GM23248 (cell line): ENCODE results near the gene HDAC6. TPM values are rescaled to one million over a fixed set of nuclear protein-coding genes. Genes with fewer than 3 reads are reported as not detected.

Experiments
- DNase-seq: peaks from one replicate; pipeline ENCODE4 v3.0.0-alpha.2; 2015
- H2AFZ ChIP-seq: fragments of 200-600 bp; sonication (generic); 2 replicates; pipeline ENCODE4 v1.6.1; 2016; ENCODE audit warnings: antibody characterized with exemption
- H3F3A ChIP-seq: fragments of 200-600 bp; sonication (generic); 2 replicates; pipeline ENCODE4 v1.6.1; 2016; ENCODE audit warnings: mild to moderate bottlenecking, antibody characterized with exemption, mixed run types; ENCODE audit not compliant: insufficient read depth
- H3K27ac ChIP-seq: fragments of 200-600 bp; sonication (generic); 2 replicates; pipeline ENCODE4 v1.5.1; 2016; ENCODE audit warnings: mild to moderate bottlenecking
- H3K27me3 ChIP-seq: fragments of 200-600 bp; sonication (generic); replicated peaks from 2 replicates; pipeline ENCODE4 v1.6.1; 2016; ENCODE audit warnings: mild to moderate bottlenecking; ENCODE audit not compliant: insufficient read depth
- H3K36me3 ChIP-seq: fragments of 200-600 bp; sonication (generic); 2 replicates; pipeline ENCODE4 v1.6.1; 2016; ENCODE audit warnings: low read depth, mild to moderate bottlenecking
- H3K4me1 ChIP-seq: fragments of 200-600 bp; sonication (generic); 2 replicates; pipeline ENCODE4 v1.6.1; 2016; ENCODE audit warnings: mild to moderate bottlenecking; ENCODE audit not compliant: insufficient read depth
- H3K4me2 ChIP-seq: fragments of 200-600 bp; sonication (generic); one replicate; pipeline ENCODE4 v1.6.1; 2016; ENCODE audit warnings: mild to moderate bottlenecking; ENCODE audit not compliant: unreplicated experiment
- H3K4me3 ChIP-seq: fragments of 200-600 bp; sonication (generic); 2 replicates; pipeline ENCODE4 v1.5.1; 2016; ENCODE audit warnings: mild to moderate bottlenecking
- H3K79me2 ChIP-seq: fragments of 200-600 bp; sonication (generic); 2 replicates; pipeline ENCODE4 v1.6.1; 2016; ENCODE audit warnings: mild to moderate bottlenecking; ENCODE audit not compliant: insufficient read depth
- H3K9ac ChIP-seq: fragments of 200-600 bp; sonication (generic); 2 replicates; pipeline ENCODE4 v1.6.1; 2016; ENCODE audit warnings: mild to moderate bottlenecking
- H3K9me2 ChIP-seq: fragments of 200-600 bp; sonication (generic); 2 replicates; pipeline ENCODE4 v1.6.1; 2016; ENCODE audit warnings: mixed run types, mild to moderate bottlenecking, moderate library complexity; ENCODE audit not compliant: insufficient read depth
- H3K9me3 ChIP-seq: fragments of 200-600 bp; sonication (generic); one replicate; pipeline ENCODE4 v1.6.1; 2017; ENCODE audit warnings: low read depth
- H4K20me1 ChIP-seq: fragments of 200-600 bp; sonication (generic); 2 replicates; pipeline ENCODE4 v1.6.0; 2016; ENCODE audit not compliant: insufficient read depth
- EZH2 ChIP-seq: fragments of 200-600 bp; sonication (generic); IDR thresholded peaks from 2 replicates; pipeline ENCODE4 v1.6.1; 2018; ENCODE audit warnings: antibody characterized with exemption, mild to moderate bottlenecking; ENCODE audit not compliant: insufficient read depth, poor library complexity, severe bottlenecking
- EZH2phosphoT487 ChIP-seq: fragments of 200-600 bp; sonication (generic); IDR thresholded peaks from 2 replicates; pipeline ENCODE4 v1.6.1; 2018; ENCODE audit warnings: antibody characterized with exemption, moderate library complexity, mild to moderate bottlenecking, low read depth; ENCODE audit not compliant: insufficient read depth
- WGBS, 2 experiments: methylation state at CpG; one replicate each; pipeline ENCODE4 v1.1.6; 2015 to 2017; ENCODE audit warnings: low lambda C conversion rate in 2 of 2, low coverage in 1 of 2; ENCODE audit errors: missing lambda C conversion rate in 2 of 2; 5-methylcytosine and 5-hydroxymethylcytosine counted together
- in situ Hi-C: fragments of 300-500 bp; cut with MboI; formaldehyde crosslinking; loops from 2 replicates; pipeline ENCODE4 v1.15.0; 2020
- polyA plus RNA-seq: library from polyadenylated mRNA; unstranded; fragments of >200 nt; fragmentation: Nextera tagmentation; extraction: Ambion mirVana; gene quantifications from 2 replicates; pipeline ENCODE4 v1.2.1, GENCODE V29; 2016
- total RNA-seq: library from RNA; depleted of rRNA; stranded (reverse); fragments of >200 nt; shearing (Covaris generic); gene quantifications from 2 replicates; pipeline ENCODE4 v1.2.3, GENCODE V29; 2014

Gene HDAC6
- total and polyA plus RNA-seq, 2 experiments from 2014 or later = 18.6 to 36.6 TPM

GRCh38 chrX:48761674-48762471 lies 40.0 kb upstream of the HDAC6 start, which contains the start of gene GLOD5:
TSS of gene GLOD5 (plus strand) at chrX:48761747. CDS start at chrX:48761791, 44 bp downstream.
- Histone ChIP-seq H3K36me3 (no peaks in the 10 kb centered on the region), H4K20me1 (no peaks in the 10 kb centered on the region), H3K4me2 (no peak within 1 kb of the TSS), H2AFZ (no peak within 1 kb of the TSS), H3K27ac (no peak within 1 kb of the TSS), H3K79me2 (no peaks in the 10 kb centered on the region), H3K9ac (no peak within 1 kb of the TSS), H3K4me3 (no peak within 1 kb of the TSS), H3K27me3 (no peaks in the 10 kb centered on the region), H3K9me3 (no peaks in the 10 kb centered on the region), H3F3A (no peaks in the 10 kb centered on the region), H3K9me2 (no peaks in the 10 kb centered on the region), H3K4me1 (no peaks in the 10 kb centered on the region)
- 26 to 33% methylated on average over 6 to 9 of the region's 12 CpGs for WGBS, 2 experiments
- DNase-seq = no peak
- in situ Hi-C loops = no loop called here
- TF ChIP-seq EZH2 = no peak
- TF ChIP-seq EZH2phosphoT487 = no peak

- Histone ChIP-seq H4K20me1 (no peaks in the 10 kb centered on the region), H3F3A (no peaks in the 10 kb centered on the region), H3K79me2 (no peaks in the 10 kb centered on the region), H3K27ac (no peak overlapping the region), H3K4me2 (no peak overlapping the region), H2AFZ (no peak overlapping the region), H3K9me3 (no peaks in the 10 kb centered on the region), H3K4me1 (no peaks in the 10 kb centered on the region), H3K9ac (no peak overlapping the region), H3K4me3 (no peak overlapping the region), H3K27me3 (no peaks in the 10 kb centered on the region), H3K36me3 (no peaks in the 10 kb centered on the region), H3K9me2 (no peaks in the 10 kb centered on the region)
- WGBS, 2 experiments = 69 to 79% methylated on average over 6 of the region's 6 CpGs
- TF ChIP-seq EZH2 = no peak
- TF ChIP-seq EZH2phosphoT487 = no peak
- in situ Hi-C loops = no loop called here
- DNase-seq = no peak
Measured at GRCh38 chrX:48769230-48769629, 32.6 kb upstream of the HDAC6 start.

GRCh38 chrX:48770296-48770695 lies 31.6 kb upstream of the HDAC6 start:
- Histone ChIP-seq H3K4me1 (no peaks in the 10 kb centered on the region), H3K36me3 (no peaks in the 10 kb centered on the region), H3K9me2 (no peaks in the 10 kb centered on the region), H2AFZ (no peak overlapping the region), H3K9me3 (no peaks in the 10 kb centered on the region), H3K4me2 (no peak overlapping the region), H3K9ac (no peak overlapping the region), H3F3A (no peaks in the 10 kb centered on the region), H3K4me3 (no peak overlapping the region), H3K27ac (no peak overlapping the region), H4K20me1 (no peaks in the 10 kb centered on the region), H3K27me3 (no peaks in the 10 kb centered on the region), H3K79me2 (no peaks in the 10 kb centered on the region)
- DNase-seq = no peak
- TF ChIP-seq EZH2phosphoT487 = no peak
- 55 to 59% methylated on average over 5 to 6 of the region's 6 CpGs for WGBS, 2 experiments
- in situ Hi-C loops = no loop called here

GRCh38 chrX:48772602-48773001 lies 29.3 kb upstream of the HDAC6 start:
- H3F3A ChIP-seq = no peaks in the 10 kb centered on the region
- no peaks in the 10 kb centered on the region for H3K27me3 ChIP-seq
- 54 to 67% methylated on average over 6 of the region's 6 CpGs for WGBS, 2 experiments
- no peaks in the 10 kb centered on the region for H3K79me2 ChIP-seq
- in situ Hi-C loops = no loop called here
- H4K20me1 ChIP-seq = no peaks in the 10 kb centered on the region
- no peaks in the 10 kb centered on the region for H3K36me3 ChIP-seq
- no peak for TF ChIP-seq EZH2
- no peak for TF ChIP-seq EZH2phosphoT487
- no peak for DNase-seq
- H3K4me1 ChIP-seq = no peaks in the 10 kb centered on the region
- H2AFZ ChIP-seq = no peak overlapping the region
- no peak overlapping the region for H3K4me3 ChIP-seq
- H3K9me3 ChIP-seq = no peaks in the 10 kb centered on the region
- no peak overlapping the region for H3K9ac ChIP-seq
- no peaks in the 10 kb centered on the region for H3K9me2 ChIP-seq
- H3K4me2 ChIP-seq = no peak overlapping the region
- no peak overlapping the region for H3K27ac ChIP-seq
